ENCODE results near the gene SYTL2.

The SYTL2 gene

GRCh38 chr11:85724748-85725465 is 86.0 kb downstream of the SYTL2 start:
- TF ChIP-seq CTCF (conservative IDR thresholded peaks at IDR 0.05) (no peak), ZFX (IDR thresholded peaks at IDR 0.05) (no peak)
- H3K27ac ChIP-seq = no peak overlapping the region

- no peak overlapping the region for H3K27ac ChIP-seq
- TF ChIP-seq ZFX (IDR thresholded peaks at IDR 0.05) (no peak), CTCF (conservative IDR thresholded peaks at IDR 0.05) (no peak)
Observed at GRCh38 chr11:85723088-85723487, 87.9 kb downstream of the SYTL2 start.

- TF ChIP-seq ZFX (IDR thresholded peaks at IDR 0.05) (no peak), CTCF (conservative IDR thresholded peaks at IDR 0.05) (no peak)
- no peak overlapping the region for H3K27ac ChIP-seq
Observed at GRCh38 chr11:85721191-85721590, 89.8 kb downstream of the SYTL2 start.

GRCh38 chr11:85718991-85719807 is 91.7 kb downstream of the SYTL2 start:
- no peak overlapping the region for H3K27ac ChIP-seq
- TF ChIP-seq ZFX (IDR thresholded peaks at IDR 0.05) = no peak

GRCh38 chr11:85718126-85718943 is 92.6 kb downstream of the SYTL2 start:
- no peak overlapping the region for H3K27ac ChIP-seq
- TF ChIP-seq ZFX (IDR thresholded peaks at IDR 0.05) = no peak
- no peak for TF ChIP-seq CTCF (conservative IDR thresholded peaks at IDR 0.05)

- no peak for TF ChIP-seq CTCF (conservative IDR thresholded peaks at IDR 0.05)
- TF ChIP-seq ZFX (IDR thresholded peaks at IDR 0.05) = no peak
- no peak overlapping the region for H3K27ac ChIP-seq
Observed at GRCh38 chr11:85717429-85717828, 93.5 kb downstream of the SYTL2 start.

- H3K27ac ChIP-seq = no peak overlapping the region
- no peak for TF ChIP-seq ZFX (IDR thresholded peaks at IDR 0.05)
- TF ChIP-seq CTCF (conservative IDR thresholded peaks at IDR 0.05) = no peak
Observed at GRCh38 chr11:85712953-85713352, 98.0 kb downstream of the SYTL2 start.
